CD4-positive, alpha-beta T cell treated with Interleukin-1 beta for 1 hour (primary cell): ENCODE results near the gene FBXL19.

Source experiments
- DNase-seq, 2 donors: peaks; one replicate each; pipeline ENCODE4 v3.0.0-alpha.2; 2020 to 2022

Gene FBXL19

DNA sequence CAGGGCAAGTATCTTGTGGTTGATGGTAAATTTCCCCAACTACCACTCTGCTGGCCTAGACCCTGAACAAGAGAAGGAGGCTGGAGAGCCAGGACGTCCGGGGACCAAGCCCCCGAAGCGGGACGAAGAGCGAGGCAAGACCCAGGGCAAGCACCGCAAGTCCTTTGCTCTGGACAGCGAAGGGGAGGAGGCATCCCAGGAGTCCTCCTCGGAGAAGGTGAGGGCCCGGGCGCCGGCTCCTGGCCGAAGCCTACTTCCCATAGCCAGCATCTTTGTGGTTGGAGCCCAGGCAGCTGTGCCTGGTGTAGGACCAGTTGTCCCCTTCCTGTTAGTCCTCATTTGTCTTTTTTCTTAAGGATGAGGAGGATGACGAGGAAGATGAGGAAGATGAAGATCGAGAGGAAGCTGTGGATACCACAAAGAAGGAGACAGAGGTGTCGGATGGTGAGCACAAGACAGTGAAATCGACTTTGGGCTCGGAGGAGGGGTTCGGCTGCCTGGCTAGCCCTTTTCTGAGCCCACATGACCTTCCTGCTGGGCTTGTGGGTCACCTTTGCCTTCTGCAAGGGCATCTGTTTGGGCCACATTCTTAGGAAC, 46.0 kb downstream of the FBXL19 start:
- no peak for DNase-seq

GRCh38 chr16:30971298-30971697, 47.9 kb downstream of the FBXL19 start:
- DNase-seq = no peak

- no peak for DNase-seq
Observed at GRCh38 chr16:30972872-30973271, 49.5 kb downstream of the FBXL19 start.

- no peak for DNase-seq
Observed at GRCh38 chr16:30974348-30974747, 51.0 kb downstream of the FBXL19 start.

GRCh38 chr16:30976486-30976885, 53.1 kb downstream of the FBXL19 start:
- no peak for DNase-seq

DNA sequence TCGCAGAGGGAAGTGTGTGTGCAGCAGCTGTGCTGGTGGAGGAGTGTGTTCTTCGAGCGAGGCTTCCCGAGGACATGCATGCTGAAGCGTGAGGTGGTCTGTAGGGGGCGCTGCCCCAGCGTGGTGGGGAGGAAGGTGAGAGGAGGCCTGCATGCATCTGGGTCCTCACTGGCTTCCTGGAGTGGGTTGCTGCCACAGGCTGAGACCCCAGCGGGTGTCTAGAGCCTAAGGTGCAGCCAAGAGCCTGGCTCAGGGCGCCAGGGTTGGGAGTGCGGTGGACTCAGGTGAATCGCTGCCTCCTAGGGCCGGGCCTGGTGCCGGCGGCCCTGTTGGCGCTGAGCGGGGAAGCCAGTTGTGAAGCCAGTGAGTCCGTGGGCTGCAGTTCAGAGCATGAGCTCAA, 54.1 kb downstream of the FBXL19 start:
- peak in 1 of 2 donors; percentile 16 for DNase-seq

DNA sequence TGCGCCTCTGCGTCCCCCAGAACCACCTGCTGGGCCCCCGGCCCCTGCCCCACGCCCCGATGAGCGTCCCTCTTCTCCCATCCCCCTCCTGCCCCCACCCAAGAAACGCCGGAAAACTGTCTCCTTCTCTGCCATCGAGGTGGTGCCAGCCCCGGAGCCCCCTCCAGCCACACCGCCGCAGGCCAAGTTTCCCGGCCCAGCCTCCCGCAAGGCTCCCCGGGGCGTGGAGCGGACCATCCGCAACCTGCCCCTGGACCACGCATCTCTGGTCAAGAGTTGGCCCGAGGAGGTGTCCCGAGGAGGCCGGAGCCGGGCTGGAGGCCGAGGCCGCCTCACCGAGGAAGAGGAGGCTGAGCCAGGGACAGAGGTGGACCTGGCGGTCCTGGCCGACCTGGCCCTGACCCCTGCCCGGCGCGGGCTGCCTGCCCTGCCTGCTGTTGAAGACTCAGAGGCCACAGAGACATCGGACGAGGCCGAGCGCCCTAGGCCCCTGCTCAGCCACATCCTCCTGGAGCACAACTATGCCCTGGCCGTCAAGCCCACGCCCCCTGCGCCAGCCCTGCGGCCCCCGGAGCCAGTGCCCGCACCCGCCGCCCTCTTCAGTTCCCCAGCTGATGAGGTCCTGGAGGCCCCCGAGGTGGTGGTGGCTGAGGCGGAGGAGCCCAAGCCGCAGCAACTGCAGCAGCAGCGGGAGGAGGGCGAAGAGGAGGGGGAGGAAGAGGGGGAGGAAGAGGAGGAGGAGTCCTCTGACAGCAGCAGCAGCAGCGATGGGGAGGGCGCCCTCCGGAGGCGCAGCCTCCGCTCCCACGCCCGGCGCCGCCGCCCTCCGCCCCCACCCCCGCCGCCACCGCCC, 56.0 kb downstream of the FBXL19 start:
- DNase-seq = no peak

- DNase-seq = no peak
Observed at GRCh38 chr16:30980023-30980371, 56.6 kb downstream of the FBXL19 start.

DNA sequence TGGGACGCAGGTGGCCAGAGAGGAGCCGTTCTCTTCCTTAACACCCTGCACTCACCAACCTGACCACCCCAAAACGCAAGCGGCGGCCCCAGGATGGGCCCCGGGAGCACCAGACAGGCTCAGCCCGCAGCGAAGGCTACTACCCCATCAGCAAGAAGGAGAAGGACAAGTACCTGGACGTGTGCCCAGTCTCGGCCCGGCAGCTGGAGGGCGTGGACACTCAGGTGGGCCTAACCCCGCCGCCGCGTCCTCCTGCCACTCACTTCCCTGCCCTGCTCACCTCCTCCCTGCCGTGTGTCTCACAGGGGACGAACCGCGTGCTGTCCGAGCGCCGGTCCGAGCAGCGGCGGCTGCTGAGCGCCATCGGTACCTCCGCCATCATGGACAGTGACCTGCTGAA, 57.1 kb downstream of the FBXL19 start:
- no peak for DNase-seq

DNA sequence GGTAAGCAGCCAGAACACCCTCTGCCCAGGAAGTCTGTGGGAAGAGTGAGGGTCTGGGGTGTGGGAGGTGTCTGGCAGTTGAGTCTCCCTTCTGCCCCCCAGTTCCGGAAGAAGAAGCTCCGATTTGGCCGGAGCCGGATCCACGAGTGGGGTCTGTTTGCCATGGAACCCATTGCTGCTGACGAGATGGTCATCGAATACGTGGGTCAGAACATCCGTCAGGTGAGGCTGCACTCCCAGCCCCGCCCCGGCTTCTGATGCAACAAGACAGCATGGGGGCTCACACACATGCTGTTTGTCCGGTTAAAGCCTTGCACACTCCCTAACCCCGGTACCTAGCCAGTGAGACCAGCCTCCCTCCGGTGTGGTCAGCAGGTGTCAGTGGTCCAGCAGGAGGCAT, 57.6 kb downstream of the FBXL19 start:
- DNase-seq = no peak

DNA sequence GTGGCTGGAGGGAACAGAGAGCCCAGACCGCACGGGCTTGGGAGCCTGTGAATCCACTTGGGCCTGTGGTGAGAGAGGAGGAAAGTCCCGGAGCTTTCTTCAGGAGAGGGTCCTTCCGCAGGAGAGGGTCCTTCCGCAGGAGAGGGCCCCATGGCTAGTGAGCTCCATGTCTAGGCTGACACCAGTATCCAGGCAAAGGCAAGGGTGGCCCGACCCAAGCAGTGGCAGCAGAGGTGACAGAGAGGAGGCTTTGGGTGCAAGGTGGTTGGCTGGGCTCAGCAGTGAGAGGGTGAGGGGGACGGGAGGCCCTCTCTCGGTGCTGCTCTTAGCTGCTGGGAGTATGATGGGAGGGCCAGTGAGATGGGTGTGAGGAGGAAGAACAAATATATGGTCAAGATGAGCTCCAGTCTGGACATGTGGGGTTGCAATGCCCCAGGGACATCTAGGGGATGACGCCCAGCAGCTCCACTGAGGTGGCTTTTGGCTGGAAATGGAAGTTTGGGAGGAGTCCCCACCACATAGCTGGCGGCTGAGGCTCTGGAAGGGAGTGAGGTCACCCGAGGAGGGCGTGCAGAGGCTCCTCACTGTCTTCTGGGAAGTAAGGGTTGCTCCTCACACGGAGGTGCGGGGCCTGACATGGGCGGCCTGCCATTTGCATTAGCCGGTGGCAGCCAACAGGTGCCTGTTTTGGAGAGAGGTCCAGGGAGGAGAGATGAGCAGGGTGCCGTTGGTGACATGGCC, 59.3 kb downstream of the FBXL19 start:
- no peak for DNase-seq

DNA sequence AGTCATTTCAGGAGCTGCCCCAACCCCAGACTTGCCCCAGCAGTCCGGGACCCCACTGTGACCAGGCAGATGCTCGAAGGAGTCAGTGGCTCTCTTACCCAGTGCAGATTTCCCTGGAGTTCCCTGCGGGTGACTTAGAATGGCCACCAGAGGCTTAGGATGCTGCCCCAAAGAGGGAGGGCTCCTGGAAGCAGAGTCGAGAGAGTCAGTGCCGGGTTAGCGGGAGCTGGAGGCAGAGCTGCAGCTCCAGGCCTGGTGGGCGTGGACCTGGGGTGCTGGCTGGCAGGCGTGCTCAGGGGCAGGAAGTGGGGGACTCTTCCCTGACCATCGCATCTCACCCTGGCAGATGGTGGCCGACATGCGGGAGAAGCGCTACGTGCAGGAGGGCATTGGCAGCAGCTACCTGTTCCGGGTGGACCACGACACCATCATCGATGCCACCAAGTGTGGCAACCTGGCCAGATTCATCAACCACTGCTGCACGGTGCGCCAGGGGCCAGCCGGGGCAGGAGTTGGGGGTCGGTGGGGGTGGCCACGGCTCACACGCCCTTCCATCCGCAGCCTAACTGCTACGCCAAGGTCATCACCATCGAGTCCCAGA, 60.0 kb downstream of the FBXL19 start:
- no peak for DNase-seq

DNA sequence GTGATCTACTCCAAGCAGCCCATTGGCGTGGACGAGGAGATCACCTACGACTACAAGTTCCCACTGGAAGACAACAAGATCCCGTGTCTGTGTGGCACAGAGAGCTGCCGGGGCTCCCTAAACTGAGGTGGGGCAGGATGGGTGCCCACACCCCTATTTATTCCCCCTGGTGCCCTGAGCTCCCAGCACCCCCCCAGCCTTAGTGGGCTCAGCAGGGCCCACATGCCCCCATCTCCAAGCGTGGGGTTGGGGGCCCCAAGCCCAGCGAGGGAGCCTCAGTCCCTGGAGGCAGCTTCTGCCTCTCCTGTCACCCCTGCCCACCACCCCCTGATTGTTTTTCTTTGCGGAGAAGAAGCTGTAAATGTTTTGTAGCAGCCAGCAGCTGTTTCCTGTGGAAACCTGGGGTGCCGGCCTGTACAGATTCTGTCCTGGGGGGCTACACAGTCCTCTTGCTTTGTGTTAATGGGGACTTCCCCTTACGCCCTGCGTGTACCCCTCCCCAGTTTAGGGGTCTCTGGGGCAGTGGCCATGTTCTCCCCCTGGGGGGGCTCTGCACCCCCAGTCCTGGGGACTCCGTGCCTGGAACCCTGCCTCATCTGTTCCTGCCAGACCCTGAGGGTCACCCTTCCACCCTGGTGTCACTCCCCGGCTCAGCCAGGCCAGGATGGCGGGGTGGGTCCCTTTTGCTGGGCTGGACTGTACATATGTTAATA, 60.7 kb downstream of the FBXL19 start:
- DNase-seq = no peak

DNA sequence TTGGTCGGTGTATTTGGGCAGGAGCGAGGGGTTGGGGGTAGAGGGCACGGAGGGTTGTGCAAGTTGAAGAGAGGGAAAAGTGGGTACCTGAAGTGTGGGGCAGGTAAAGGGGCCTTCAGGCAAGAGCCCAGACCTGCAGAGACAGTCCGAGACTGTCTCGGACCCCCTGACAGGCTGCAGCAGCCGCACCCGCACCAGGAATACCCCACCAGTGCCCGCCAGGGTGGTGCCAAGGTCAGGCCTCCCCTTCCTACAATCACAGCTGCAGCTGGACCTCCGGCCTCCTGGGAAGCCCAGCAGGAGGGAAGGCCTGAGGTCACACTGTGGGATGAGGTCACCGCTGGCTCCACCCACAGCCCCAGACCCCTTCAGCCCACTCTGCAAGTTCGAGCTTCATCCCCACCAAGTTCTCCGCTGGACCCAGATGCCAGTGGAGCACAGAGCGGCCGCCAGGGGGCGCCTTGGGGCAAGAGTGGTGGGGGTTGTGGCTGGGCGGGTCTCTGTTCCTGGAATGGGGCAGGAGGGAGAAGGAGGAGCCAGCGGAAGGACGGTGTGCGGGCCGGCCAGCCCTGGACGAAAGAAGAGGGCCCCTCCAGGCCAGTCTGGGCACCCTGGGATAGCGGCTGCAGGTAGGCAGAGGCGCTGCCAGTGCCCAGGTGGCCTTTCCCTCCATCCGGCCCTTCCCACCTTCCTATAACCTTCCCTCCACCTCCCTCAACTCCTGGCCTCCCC, 61.5 kb downstream of the FBXL19 start, which contains the start of gene HSD3B7:
TSS of gene HSD3B7 (plus strand) at position 539 of the 732 bp plus-strand sequence. CDS start 452 bp downstream, outside the sequence.
- peak; percentile 75 to 76 for DNase-seq

DNA sequence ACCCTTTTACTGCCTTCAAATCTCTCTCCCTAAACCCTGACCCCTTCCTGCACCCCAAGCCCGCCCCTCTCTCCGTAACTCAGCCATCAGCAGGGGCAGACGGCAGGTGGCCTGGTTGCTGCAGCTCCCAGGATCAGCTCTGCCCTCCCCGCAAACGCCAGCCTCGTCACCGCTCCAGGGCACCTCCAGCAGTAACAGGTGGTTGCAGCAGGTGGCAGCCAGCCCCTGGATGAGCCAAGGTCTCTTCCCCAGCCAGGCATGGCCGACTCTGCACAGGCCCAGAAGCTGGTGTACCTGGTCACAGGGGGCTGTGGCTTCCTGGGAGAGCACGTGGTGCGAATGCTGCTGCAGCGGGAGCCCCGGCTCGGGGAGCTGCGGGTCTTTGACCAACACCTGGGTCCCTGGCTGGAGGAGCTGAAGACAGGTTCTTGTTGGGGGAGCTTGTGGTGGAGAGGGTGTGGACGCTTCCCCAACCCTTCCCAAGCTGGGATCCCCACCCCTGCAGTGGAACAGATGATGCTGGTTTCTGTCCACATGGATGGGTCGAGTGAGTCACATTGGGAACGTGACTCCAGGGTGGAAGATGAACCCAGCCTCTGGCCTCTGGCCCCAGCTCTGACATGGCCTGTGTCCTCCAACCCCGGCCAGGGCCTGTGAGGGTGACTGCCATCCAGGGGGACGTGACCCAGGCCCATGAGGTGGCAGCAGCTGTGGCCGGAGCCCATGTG, 62.2 kb downstream of the FBXL19 start:
- DNase-seq = no peak

GRCh38 chr16:30986129-30986991, 63.0 kb downstream of the FBXL19 start:
- DNase-seq = no peak

DNA sequence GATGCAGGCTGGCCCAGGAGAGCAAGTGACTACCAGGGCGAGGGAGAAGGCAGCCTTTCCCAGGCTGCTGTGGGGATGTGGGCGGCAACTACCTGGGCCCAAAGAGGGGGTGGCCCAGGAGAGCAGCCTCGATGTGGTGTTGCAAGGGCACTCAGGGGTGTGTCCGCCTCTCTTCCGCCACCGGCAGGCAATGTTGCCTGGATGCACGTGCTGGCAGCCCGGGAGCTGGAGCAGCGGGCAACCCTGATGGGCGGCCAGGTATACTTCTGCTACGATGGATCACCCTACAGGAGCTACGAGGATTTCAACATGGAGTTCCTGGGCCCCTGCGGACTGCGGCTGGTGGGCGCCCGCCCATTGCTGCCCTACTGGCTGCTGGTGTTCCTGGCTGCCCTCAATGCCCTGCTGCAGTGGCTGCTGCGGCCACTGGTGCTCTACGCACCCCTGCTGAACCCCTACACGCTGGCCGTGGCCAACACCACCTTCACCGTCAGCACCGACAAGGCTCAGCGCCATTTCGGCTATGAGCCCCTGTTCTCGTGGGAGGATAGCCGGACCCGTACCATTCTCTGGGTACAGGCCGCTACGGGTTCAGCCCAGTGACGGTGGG, 64.3 kb downstream of the FBXL19 start:
- DNase-seq = no peak

GRCh38 chr16:30989469-30990047, 66.2 kb downstream of the FBXL19 start:
- no peak for DNase-seq

GRCh38 chr16:30990105-30990504, 66.7 kb downstream of the FBXL19 start:
- DNase-seq = no peak
